GM12874 (cell line): ENCODE results near the gene SOX6.

Experiments
- CTCF ChIP-seq: IDR thresholded peaks from 2 replicates; pipeline ENCODE4 v1.5.1; 2011; ENCODE audit warnings: low read depth, mild to moderate bottlenecking, control low read depth, low read length, moderate library complexity; ENCODE audit not compliant: insufficient read depth

SOX6 gene

DNA sequence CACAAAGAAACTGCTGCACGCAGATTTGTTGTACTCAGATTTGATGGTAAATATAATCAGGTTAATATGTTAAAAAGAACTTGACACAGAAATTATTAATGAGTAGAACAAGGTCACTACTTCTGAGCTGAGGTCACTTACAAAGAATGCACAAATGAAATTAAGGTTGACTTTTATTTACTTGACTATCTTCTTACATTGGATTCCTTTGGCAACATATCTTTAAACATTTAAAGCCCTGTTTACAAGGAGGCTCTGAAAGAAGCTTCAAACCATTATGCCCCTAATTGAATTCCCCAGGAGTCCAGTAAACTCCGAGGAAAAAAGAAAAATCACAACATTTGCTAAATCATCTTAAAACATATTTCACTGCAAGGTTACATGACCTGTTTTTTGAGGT, 245.5 kb downstream of the SOX6 start:
- TF ChIP-seq CTCF, result no peak

GRCh38 chr11:16099343-16099900, 256.9 kb downstream of the SOX6 start:
- TF ChIP-seq CTCF, result no peak

GRCh38 chr11:16098526-16099205, 257.7 kb downstream of the SOX6 start:
- TF ChIP-seq CTCF, result no peak

- no peak for TF ChIP-seq CTCF
Observed at GRCh38 chr11:16097543-16097942, 258.8 kb downstream of the SOX6 start.

DNA sequence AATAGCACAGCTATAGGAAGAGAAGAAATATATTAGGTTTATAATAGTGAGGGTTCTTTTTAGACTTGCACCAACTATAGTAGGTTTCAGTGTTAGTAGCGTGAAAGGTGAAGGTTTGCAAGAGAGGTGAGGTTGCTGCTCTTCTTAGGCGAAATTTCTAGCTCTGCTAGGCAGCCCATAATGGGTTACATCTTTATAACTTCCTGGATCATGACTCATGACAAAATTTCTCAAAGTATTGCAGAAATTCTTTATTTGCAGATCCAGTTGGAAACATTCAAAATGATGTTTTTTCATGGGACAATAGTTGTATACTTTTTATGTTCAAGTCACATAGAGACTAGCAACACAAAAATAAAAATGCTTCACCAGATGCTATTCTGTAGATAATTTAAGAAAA, 260.0 kb downstream of the SOX6 start:
- TF ChIP-seq CTCF, result no peak

GRCh38 chr11:16095756-16096155, 260.6 kb downstream of the SOX6 start:
- no peak for TF ChIP-seq CTCF

DNA sequence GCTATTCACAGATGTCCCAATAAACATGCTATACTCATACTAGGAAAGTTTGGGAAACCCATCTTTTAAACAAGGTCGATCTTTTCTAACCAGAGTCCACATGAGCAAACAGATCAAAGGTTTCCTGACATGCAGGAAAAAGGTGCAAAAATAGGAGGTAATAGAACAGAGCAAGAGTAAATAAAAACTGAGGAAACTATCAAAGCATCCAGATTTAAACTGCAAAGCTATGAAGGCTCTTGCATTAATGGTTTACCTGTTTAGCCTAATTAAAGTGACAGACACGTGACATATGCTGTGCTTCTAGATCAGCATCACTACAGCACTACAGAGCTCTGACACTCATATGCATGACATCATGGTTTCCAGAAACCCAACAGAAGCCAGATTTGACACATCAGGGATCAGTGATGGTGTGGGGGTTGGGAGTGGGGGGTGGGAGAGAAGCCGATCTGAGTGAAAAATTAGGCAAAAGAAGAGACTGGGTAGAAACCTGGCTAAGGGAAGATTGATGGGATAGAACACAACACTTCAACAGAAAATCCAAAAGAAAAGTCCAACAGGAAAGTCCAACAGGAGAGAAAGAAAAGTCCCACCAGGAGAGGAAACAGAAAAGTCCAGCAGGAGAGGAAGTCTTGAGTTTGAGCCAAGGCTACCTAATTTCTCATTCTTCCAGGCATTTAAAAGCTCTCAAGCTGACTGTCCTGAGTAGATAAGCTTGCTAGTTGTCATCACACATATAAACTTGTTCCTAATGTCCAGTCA, 262.3 kb downstream of the SOX6 start:
- no peak for TF ChIP-seq CTCF
